Right lobe of liver (tissue), 6 donors: ENCODE results near the gene TCP10L. TPM values are rescaled to one million over a fixed set of nuclear protein-coding genes. Genes with fewer than 3 reads are reported as not detected.
A peak's percentile ranks its signal among the peaks of the same experiment; 100 is the strongest.
"Not testable (repeated sequence)": the region's sequence is repeated elsewhere in the genome, so short reads cannot be mapped to it uniquely, and the experiment has no call there.

Source experiments
- ATAC-seq, 4 donors: fragments of 200-7000 bp; cut with Tn5 transposase; one replicate each; pipeline ENCODE4 v1.9.1; 2020; ENCODE audit warnings: mild to moderate bottlenecking in 4 of 4, moderate library complexity in 4 of 4
- DNase-seq, 3 donors: peaks; one replicate each; pipeline ENCODE4 v3.0.0-alpha.2; 2020
- H3K27ac ChIP-seq, 3 donors: fragments of 200-600 bp; one replicate each; pipeline ENCODE4 v1.8.0; 2022
- H3K27me3 ChIP-seq, 2 donors: fragments of 200-600 bp; one replicate each; pipeline ENCODE4 v1.8.0; 2022
- H3K36me3 ChIP-seq, 4 donors: fragments of 200-600 bp; sonication (generic) in 1 of 4; one replicate each; pipeline versions ENCODE4 v1.5.1 to v1.8.0; 2017 to 2022; ENCODE audit warnings: control low read depth in 1 of 4
- H3K4me1 ChIP-seq, 4 donors: fragments of 200-600 bp; sonication (generic) in 1 of 4; one replicate each; pipeline versions ENCODE4 v1.5.1 to v1.8.0; 2017 to 2022; ENCODE audit warnings: control low read depth in 1 of 4
- H3K4me3 ChIP-seq, 3 donors: fragments of 200-600 bp; one replicate each; pipeline ENCODE4 v1.8.0; 2022
- H3K9me3 ChIP-seq, 4 donors: fragments of 200-600 bp; sonication (generic) in 1 of 4; one replicate each; pipeline versions ENCODE4 v1.5.1 to v1.8.0; 2017 to 2022; ENCODE audit warnings: control low read depth in 1 of 4
- POLR2A ChIP-seq: fragments of 450-650 bp; IDR thresholded peaks from one replicate; pipeline ENCODE4 v1.6.1; 2017; ENCODE audit warnings: antibody characterized with exemption, mild to moderate bottlenecking
- WGBS: methylation state at CpG from one replicate; pipeline ENCODE4 v1.1.6; 2018; ENCODE audit warnings: low coverage, low lambda C conversion rate; ENCODE audit not compliant: insufficient coverage; ENCODE audit errors: missing lambda C conversion rate; 5-methylcytosine and 5-hydroxymethylcytosine counted together
- intact Hi-C, 2 donors: fragments of 100-400 bp; cut with DNase I; formaldehyde crosslinking; loops; one replicate each; pipeline versions ENCODE4 v1.11.2 to v1.14.1; 2022
- total RNA-seq, 6 experiments: library from RNA; depleted of rRNA in 2 of 6; stranded (reverse); fragments of >200 nt in 2 of 6; fragmentation: NEBNext Ultra II Directional in 3 of 6; extraction: Animal tissue kit (Norgen Biotek cat#: 25700) in 3 of 6; gene quantifications; one replicate each; pipeline versions ENCODE4 v1.1.0 to v1.2.4, GENCODE V29; 2016 to 2023
- TF ChIP-seq, protein P1 (sequence below), 4 donors: fragments of 200-600 bp in 3 of 4; fragments of 450-650 bp in 1 of 4; IDR thresholded peaks; one replicate each; pipeline versions ENCODE4 v1.5.1 to v1.8.0; 2016 to 2022; ENCODE audit warnings: antibody characterized with exemption in 4 of 4, mild to moderate bottlenecking in 2 of 4
- donor health status: DM: no; HTN: yes; CAD: no.
- donor health status: DM: no; HTN: no; CAD: no.
- donor health status: DM: no; HTN: no; CAD: no.
- donor health status: DM: no; HTN: yes; CAD: no.
- donor health status: DM: no; HTN: yes; CAD: no.

Gene TCP10L
- total RNA-seq, 6 experiments from 2014 or later: 1.5 to 7.1 (median 3.8) TPM

DNA sequence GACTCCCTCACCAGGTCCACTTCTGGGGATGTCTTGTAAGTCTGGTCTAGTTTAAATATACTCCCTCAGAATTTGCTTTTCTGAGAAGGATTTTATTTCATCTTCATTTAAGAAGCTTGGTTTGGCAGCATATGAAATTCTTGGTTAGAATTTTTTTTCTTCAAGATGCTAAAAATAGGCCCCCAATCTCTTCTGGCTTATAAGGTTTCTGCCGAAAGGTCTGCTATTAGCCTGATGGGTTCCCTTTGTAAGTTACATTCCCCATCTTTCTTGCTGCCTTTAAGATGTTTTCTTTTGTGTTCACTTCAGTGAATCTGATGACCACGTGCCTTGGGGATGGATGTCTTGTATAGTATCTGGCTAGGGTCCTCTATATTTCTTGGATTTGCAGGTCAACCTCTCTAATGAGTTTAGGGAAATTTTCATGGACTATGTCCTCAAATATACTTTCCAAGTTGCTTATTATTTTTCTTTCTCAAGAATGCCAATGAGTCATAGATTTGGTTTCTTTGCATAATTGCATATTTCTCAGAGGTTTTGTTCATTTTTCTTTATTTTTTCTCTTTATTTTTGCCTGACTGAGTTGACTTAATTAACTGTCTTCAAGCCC is 19.4 kb downstream of the TCP10L start:
- Histone ChIP-seq H3K27ac (no peak overlapping the region), H3K9me3 (no peaks in the 10 kb centered on the region), H3K4me1 (peaks cover 0 to 4% (median 0%) of the 10 kb centered on the region in 4 donors), H3K27me3 (no peaks in the 10 kb centered on the region), H3K4me3 (no peak overlapping the region), H3K36me3 (no peaks in the 10 kb centered on the region)
- TF ChIP-seq, protein P1, sequence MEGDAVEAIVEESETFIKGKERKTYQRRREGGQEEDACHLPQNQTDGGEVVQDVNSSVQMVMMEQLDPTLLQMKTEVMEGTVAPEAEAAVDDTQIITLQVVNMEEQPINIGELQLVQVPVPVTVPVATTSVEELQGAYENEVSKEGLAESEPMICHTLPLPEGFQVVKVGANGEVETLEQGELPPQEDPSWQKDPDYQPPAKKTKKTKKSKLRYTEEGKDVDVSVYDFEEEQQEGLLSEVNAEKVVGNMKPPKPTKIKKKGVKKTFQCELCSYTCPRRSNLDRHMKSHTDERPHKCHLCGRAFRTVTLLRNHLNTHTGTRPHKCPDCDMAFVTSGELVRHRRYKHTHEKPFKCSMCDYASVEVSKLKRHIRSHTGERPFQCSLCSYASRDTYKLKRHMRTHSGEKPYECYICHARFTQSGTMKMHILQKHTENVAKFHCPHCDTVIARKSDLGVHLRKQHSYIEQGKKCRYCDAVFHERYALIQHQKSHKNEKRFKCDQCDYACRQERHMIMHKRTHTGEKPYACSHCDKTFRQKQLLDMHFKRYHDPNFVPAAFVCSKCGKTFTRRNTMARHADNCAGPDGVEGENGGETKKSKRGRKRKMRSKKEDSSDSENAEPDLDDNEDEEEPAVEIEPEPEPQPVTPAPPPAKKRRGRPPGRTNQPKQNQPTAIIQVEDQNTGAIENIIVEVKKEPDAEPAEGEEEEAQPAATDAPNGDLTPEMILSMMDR (IDR thresholded peaks at IDR 0.05): no peak
- TF ChIP-seq POLR2A: no peak
- intact Hi-C loops: no loop called here
- no peak for ATAC-seq
- no peak for DNase-seq
- 100% methylated on average over 2 of the region's 2 CpGs for WGBS

- no peaks in the 10 kb centered on the region for H3K9me3 ChIP-seq
- H3K27ac ChIP-seq: no peak overlapping the region
- WGBS: 84% methylated on average over 2 of the region's 2 CpGs
- H3K27me3 ChIP-seq: no peaks in the 10 kb centered on the region
- no peak for TF ChIP-seq POLR2A
- TF ChIP-seq, protein P1 (IDR thresholded peaks at IDR 0.05): no peak
- ATAC-seq: no peak
- H3K36me3 ChIP-seq: no peaks in the 10 kb centered on the region
- intact Hi-C loops: no loop called here
- H3K4me1 ChIP-seq: no peaks in the 10 kb centered on the region
- DNase-seq: no peak
- no peak overlapping the region for H3K4me3 ChIP-seq
Measured at GRCh38 chr21:32562915-32563314, 22.4 kb downstream of the TCP10L start.

DNA sequence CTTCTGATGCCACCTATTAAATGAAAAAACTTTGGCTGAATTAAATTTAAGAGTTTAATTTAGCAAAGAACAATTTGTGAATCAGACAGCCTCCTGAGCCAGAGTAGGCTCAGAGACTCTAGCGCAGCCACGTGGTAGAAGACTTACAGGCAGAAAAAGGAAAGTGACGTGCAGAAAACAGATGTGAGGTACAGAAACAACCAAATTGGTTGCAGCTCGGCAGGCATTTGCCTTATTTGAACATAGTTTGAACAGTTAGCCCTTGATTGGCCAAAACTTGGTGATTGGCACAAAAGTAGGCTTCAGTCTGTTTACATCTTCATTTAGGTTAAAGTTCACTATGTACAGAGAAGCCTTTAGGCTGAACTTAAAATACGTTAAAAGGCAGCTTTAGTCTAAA is 22.9 kb downstream of the TCP10L start:
- Histone ChIP-seq H3K9me3 (no peaks in the 10 kb centered on the region), H3K36me3 (no peaks in the 10 kb centered on the region), H3K4me3 (no peak overlapping the region), H3K27me3 (no peaks in the 10 kb centered on the region), H3K4me1 (no peaks in the 10 kb centered on the region), H3K27ac (no peak overlapping the region)
- ATAC-seq (peak in 3 of 4 donors; percentile 35 to 44 (median 41)), DNase-seq (no peak)
- intact Hi-C loops: no loop called here
- TF ChIP-seq, protein P1 (IDR thresholded peaks at IDR 0.05): peak; percentile 7 to 31 (median 24)
- TF ChIP-seq POLR2A: no peak
- WGBS: 59% methylated on average over 5 of the region's 5 CpGs

GRCh38 chr21:32561476-32561875 is 23.8 kb downstream of the TCP10L start:
- H3K4me1 ChIP-seq, ATAC-seq, H3K36me3 ChIP-seq, DNase-seq, H3K4me3 ChIP-seq, H3K27ac ChIP-seq, H3K9me3 ChIP-seq, H3K27me3 ChIP-seq, intact Hi-C loops: not testable (repeated sequence)
- WGBS: 89% methylated on average over 1 of the region's 1 CpG

DNA sequence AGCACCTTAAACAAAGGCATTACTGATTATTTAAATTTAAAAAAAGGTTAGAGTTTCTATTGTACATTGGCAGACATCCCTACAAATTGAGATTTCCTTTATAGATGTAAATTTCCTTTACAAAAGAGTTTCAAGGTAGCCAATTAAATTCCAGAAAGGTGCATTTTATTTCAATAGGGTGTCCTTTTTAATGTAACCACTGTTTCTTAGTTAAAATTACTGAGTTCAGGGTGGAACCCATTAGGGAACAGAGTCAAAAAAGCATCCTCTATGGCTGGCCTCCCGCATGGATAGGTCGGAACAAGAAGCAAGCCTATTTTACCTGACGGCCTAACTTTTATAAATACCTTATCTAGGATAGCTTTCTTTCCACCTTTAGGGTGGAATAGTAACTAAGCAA is 24.4 kb downstream of the TCP10L start:
- Histone ChIP-seq H3K36me3 (no peaks in the 10 kb centered on the region), H3K9me3 (no peaks in the 10 kb centered on the region), H3K4me3 (no peak overlapping the region), H3K4me1 (no peaks in the 10 kb centered on the region), H3K27me3 (no peaks in the 10 kb centered on the region), H3K27ac (no peak overlapping the region)
- no peak for TF ChIP-seq POLR2A
- 85% methylated on average over 3 of the region's 3 CpGs for WGBS
- DNase-seq: no peak
- intact Hi-C loops: no loop called here
- no peak for ATAC-seq
